ENCODE data around the gene PCDHGB1. TPM values are rescaled to one million over a fixed set of nuclear protein-coding genes. Genes with fewer than 3 reads are reported as not detected.
A peak's percentile ranks its signal among the peaks of the same experiment; 100 is the strongest.

The PCDHGB1 gene
- total RNA-seq, 4 donors from 2014 or later, result 3.9 to 7.5 (median 6.0) TPM

GRCh38 chr5:141351591-141351990, 1.7 kb downstream of the PCDHGB1 start:
- TF ChIP-seq CTCF (IDR thresholded peaks at IDR 0.05) (no peak), POLR2A (IDR thresholded peaks at IDR 0.05) (no peak)
- intact Hi-C loops (cut with DNase I), result no loop called here
- Histone ChIP-seq H3K36me3 (no peaks in the 10 kb centered on the region), H3K27ac (no peak overlapping the region), H3K4me1 (no peaks in the 10 kb centered on the region), H3K27me3 (no peaks in the 10 kb centered on the region), H3K9me3 (no peaks in the 10 kb centered on the region), H3K4me3 (replicated peaks in 1 of 3) (no peak overlapping the region)
- DNase-seq, result no peak
- WGBS, 2 donors, result 16 to 54% methylated on average over 3 to 5 of the region's 36 CpGs

DNA sequence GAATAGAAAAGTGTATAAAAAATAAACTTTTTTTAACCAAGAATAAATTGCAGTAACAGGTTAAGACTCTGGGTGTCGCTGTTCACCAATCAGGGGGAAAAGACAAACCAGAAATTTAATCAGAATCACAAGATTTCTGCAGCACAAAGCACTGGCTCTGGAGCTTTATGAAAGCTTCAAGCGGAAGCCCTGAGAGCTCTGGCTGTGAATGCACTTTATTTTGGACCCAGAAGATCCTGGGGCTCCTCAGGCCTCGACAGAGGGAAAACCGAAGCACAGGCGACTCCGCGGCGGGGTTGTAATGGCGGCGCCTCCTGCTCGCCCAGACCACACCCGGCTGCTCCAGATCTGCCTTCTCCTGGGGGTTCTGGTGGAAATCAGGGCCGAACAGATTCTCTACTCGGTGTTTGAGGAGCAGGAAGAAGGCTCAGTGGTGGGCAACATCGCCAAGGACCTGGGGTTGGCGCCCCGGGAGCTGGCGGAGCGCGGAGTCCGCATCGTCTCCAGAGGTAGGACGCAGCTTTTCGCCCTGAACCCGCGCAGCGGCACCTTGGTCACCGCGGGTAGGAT, 5.1 kb downstream of the PCDHGB1 start, which contains the start of gene PCDHGA4:
Gene PCDHGA4 (plus strand): TSS at position 122 of the 570 bp plus-strand sequence. CDS start 87 bp downstream, at position 209.
- 14 to 17% methylated on average over 21 to 29 of the region's 29 CpGs for WGBS, 2 donors
- Histone ChIP-seq H3K27me3 (no peaks in the 10 kb centered on the region), H3K36me3 (no peaks in the 10 kb centered on the region), H3K4me3 (replicated peaks in 1 of 3) (peak within 1 kb of the TSS in 2 of 3 donors; percentile 8 to 13), H3K4me1 (no peaks in the 10 kb centered on the region), H3K9me3 (peaks cover 4% of the 10 kb centered on the region), H3K27ac (no peak within 1 kb of the TSS)
- intact Hi-C loops (cut with DNase I), result no loop called here
- TF ChIP-seq CTCF (IDR thresholded peaks at IDR 0.05) (peak in 5 of 6 experiments; percentile 9 to 30 (median 18)), POLR2A (IDR thresholded peaks at IDR 0.05) (no peak)
- no peak for DNase-seq

- Histone ChIP-seq H3K36me3 (no peaks in the 10 kb centered on the region), H3K4me3 (replicated peaks in 1 of 3) (no peak overlapping the region), H3K4me1 (no peaks in the 10 kb centered on the region), H3K9me3 (peaks cover 4% of the 10 kb centered on the region), H3K27me3 (no peaks in the 10 kb centered on the region), H3K27ac (no peak overlapping the region)
- no peak for DNase-seq
- TF ChIP-seq CTCF (IDR thresholded peaks at IDR 0.05) (no peak), POLR2A (IDR thresholded peaks at IDR 0.05) (no peak)
- intact Hi-C loops (cut with DNase I), result no loop called here
- WGBS, 2 donors, result 48 to 62% methylated on average over 24 of the region's 24 CpGs
Measured at GRCh38 chr5:141355641-141356040, 5.7 kb downstream of the PCDHGB1 start.

DNA sequence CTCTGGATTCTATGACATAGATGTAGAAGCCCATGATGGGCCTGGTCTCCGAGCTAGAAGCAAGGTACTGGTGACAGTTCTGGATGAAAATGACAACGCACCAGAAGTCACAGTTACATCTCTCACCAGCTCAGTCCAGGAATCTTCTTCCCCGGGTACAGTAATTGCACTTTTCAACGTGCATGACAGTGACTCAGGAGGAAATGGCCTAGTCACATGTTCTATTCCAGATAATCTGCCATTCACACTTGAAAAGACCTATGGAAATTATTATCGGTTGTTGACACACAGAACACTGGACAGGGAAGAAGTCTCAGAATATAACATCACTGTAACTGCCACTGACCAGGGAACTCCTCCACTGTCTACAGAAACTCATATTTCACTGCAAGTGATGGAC, 6.2 kb downstream of the PCDHGB1 start:
- TF ChIP-seq CTCF (IDR thresholded peaks at IDR 0.05), result no peak
- no peak for TF ChIP-seq POLR2A (IDR thresholded peaks at IDR 0.05)
- intact Hi-C loops (cut with DNase I), result no loop called here
- Histone ChIP-seq H3K27me3 (no peaks in the 10 kb centered on the region), H3K4me1 (no peaks in the 10 kb centered on the region), H3K4me3 (replicated peaks in 1 of 3) (no peak overlapping the region), H3K27ac (no peak overlapping the region), H3K9me3 (peaks cover 4% of the 10 kb centered on the region), H3K36me3 (no peaks in the 10 kb centered on the region)
- DNase-seq, result no peak
- 75 to 76% methylated on average over 5 of the region's 5 CpGs for WGBS, 2 donors

DNA sequence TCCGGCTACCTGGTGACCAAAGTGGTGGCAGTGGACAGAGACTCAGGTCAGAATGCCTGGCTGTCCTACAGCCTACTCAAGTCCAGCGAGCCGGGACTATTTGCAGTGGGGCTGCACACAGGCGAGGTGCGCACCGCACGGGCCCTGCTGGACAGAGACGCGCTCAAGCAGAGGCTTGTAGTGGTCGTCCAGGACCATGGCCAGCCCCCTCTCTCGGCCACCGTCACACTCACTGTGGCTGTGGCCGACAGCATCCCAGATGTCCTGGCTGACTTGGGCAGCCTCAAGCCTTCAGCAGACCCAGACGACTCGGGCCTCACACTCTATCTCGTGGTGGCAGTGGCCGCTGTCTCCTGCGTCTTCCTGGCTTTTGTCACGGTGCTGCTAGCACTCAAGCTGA, 7.1 kb downstream of the PCDHGB1 start:
- TF ChIP-seq POLR2A (IDR thresholded peaks at IDR 0.05) (no peak), CTCF (IDR thresholded peaks at IDR 0.05) (no peak)
- Histone ChIP-seq H3K27ac (no peak overlapping the region), H3K4me3 (replicated peaks in 1 of 3) (no peak overlapping the region), H3K36me3 (no peaks in the 10 kb centered on the region), H3K27me3 (no peaks in the 10 kb centered on the region), H3K4me1 (no peaks in the 10 kb centered on the region), H3K9me3 (peaks cover 4% of the 10 kb centered on the region)
- DNase-seq, result no peak
- WGBS, 2 donors, result 40 to 61% methylated on average over 2 to 15 of the region's 19 CpGs
- intact Hi-C loops (cut with DNase I), result no loop called here

Data from thyroid gland (tissue), 4 donors.